ENCODE measurements around the gene PTPRU. TPM values are rescaled to one million over a fixed set of nuclear protein-coding genes. Genes with fewer than 3 reads are reported as not detected.
A peak's percentile ranks its signal among the peaks of the same experiment; 100 is the strongest.

The PTPRU gene
- total RNA-seq, 1 donor from 2014 or later: 19.0 TPM

DNA sequence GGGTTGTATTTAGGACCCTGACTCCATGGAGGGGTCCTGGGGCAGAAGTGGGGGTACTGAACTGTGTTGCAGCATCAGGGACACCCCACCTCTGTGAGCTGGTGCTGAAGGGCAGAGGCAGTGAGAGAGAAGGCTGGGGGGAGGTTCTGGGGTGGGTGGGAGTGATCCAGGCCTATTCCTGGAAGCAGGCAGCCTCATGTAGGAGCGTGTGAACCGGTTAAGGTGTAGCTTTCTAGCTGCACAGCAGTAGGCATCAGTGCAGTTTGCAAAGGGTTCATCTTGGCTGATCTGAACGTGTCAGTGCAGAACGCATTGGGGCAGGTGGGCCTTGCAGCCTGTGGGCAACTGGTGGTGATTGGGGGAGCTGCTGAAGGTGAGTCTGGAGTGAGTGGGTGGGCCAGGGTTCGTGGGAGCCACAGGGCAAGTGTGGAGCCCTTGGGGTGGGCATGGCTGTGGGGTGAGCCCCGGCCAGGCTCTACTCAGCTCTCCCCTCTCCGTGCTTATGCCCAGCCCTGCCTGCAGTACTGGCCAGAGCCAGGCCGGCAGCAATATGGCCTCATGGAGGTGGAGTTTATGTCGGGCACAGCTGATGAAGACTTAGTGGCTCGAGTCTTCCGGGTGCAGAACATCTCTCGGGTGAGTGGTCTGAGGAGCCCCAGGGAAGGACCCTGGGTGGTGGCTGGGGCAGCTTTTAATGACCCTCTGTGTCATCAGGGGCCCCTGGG is 86.7 kb downstream of the PTPRU start:
- H3K36me3 Mint-ChIP-seq (ENCODE audit: low read depth, unreplicated experiment): peaks cover 8% of the 10 kb centered on the region
- TF ChIP-seq, protein P1, sequence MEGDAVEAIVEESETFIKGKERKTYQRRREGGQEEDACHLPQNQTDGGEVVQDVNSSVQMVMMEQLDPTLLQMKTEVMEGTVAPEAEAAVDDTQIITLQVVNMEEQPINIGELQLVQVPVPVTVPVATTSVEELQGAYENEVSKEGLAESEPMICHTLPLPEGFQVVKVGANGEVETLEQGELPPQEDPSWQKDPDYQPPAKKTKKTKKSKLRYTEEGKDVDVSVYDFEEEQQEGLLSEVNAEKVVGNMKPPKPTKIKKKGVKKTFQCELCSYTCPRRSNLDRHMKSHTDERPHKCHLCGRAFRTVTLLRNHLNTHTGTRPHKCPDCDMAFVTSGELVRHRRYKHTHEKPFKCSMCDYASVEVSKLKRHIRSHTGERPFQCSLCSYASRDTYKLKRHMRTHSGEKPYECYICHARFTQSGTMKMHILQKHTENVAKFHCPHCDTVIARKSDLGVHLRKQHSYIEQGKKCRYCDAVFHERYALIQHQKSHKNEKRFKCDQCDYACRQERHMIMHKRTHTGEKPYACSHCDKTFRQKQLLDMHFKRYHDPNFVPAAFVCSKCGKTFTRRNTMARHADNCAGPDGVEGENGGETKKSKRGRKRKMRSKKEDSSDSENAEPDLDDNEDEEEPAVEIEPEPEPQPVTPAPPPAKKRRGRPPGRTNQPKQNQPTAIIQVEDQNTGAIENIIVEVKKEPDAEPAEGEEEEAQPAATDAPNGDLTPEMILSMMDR (IDR thresholded peaks at IDR 0.05; ENCODE audit: unreplicated experiment): no peak
- H3K4me3 Mint-ChIP-seq (ENCODE audit: unreplicated experiment): no peak overlapping the region
- no peak for DNase-seq (ENCODE audit: low spot score)
- no peak overlapping the region for H3K27ac Mint-ChIP-seq (ENCODE audit: unreplicated experiment)
- no peaks in the 10 kb centered on the region for H3K4me1 Mint-ChIP-seq (ENCODE audit: unreplicated experiment)
- H3K27me3 Mint-ChIP-seq (ENCODE audit: unreplicated experiment): peaks cover 11% of the 10 kb centered on the region
- no peaks in the 10 kb centered on the region for H3K9me3 Mint-ChIP-seq (ENCODE audit: unreplicated experiment)

DNA sequence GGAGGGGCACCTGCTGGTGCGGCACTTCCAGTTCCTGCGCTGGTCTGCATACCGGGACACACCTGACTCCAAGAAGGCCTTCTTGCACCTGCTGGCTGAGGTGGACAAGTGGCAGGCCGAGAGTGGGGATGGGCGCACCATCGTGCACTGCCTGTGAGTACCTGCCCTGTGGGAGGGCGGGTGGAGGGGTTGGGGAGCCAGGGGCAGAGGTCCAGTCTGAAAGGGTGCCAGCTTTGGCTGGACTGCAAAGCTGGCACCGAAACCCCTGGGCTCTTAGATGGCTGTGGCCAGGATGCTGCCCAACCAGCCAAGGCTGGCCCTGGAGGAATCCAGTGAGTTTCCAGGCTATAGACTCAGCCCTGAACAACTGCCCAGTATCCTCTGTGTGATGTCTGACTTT is 87.3 kb downstream of the PTPRU start:
- H3K4me3 Mint-ChIP-seq (ENCODE audit: unreplicated experiment): no peak overlapping the region
- no peaks in the 10 kb centered on the region for H3K4me1 Mint-ChIP-seq (ENCODE audit: unreplicated experiment)
- peaks cover 11% of the 10 kb centered on the region for H3K27me3 Mint-ChIP-seq (ENCODE audit: unreplicated experiment)
- H3K36me3 Mint-ChIP-seq (ENCODE audit: low read depth, unreplicated experiment): peaks cover 10% of the 10 kb centered on the region
- no peak for DNase-seq (ENCODE audit: low spot score)
- H3K27ac Mint-ChIP-seq (ENCODE audit: unreplicated experiment): no peak overlapping the region
- H3K9me3 Mint-ChIP-seq (ENCODE audit: unreplicated experiment): no peaks in the 10 kb centered on the region
- TF ChIP-seq, protein P1 (IDR thresholded peaks at IDR 0.05; ENCODE audit: unreplicated experiment): no peak

DNA sequence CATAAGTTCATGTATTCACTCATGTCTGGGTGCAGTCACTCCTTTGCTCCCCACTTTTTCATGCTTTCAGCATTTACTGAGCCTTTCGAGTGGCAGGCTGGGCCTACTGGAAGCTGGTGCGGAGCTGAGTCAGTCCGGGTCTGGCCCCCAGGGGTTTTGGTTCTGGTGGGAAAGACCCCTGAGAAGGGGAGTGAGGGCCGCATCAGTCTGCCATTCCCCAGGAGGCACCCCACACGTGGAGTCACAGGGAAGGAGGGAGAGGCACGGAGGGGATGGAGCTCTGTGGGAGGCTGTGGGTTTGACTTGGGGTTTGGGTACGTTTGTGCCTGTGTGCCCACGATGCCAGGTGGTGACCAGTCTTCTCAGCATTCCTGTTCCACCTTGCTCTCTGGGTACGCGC is 87.9 kb downstream of the PTPRU start:
- H3K27me3 Mint-ChIP-seq (ENCODE audit: unreplicated experiment): peaks cover 11% of the 10 kb centered on the region
- DNase-seq (ENCODE audit: low spot score): no peak
- H3K9me3 Mint-ChIP-seq (ENCODE audit: unreplicated experiment): no peaks in the 10 kb centered on the region
- H3K4me3 Mint-ChIP-seq (ENCODE audit: unreplicated experiment): no peak overlapping the region
- H3K27ac Mint-ChIP-seq (ENCODE audit: unreplicated experiment): no peak overlapping the region
- TF ChIP-seq, protein P1 (IDR thresholded peaks at IDR 0.05; ENCODE audit: unreplicated experiment): no peak
- no peaks in the 10 kb centered on the region for H3K4me1 Mint-ChIP-seq (ENCODE audit: unreplicated experiment)
- peaks cover 10% of the 10 kb centered on the region for H3K36me3 Mint-ChIP-seq (ENCODE audit: low read depth, unreplicated experiment)

DNA sequence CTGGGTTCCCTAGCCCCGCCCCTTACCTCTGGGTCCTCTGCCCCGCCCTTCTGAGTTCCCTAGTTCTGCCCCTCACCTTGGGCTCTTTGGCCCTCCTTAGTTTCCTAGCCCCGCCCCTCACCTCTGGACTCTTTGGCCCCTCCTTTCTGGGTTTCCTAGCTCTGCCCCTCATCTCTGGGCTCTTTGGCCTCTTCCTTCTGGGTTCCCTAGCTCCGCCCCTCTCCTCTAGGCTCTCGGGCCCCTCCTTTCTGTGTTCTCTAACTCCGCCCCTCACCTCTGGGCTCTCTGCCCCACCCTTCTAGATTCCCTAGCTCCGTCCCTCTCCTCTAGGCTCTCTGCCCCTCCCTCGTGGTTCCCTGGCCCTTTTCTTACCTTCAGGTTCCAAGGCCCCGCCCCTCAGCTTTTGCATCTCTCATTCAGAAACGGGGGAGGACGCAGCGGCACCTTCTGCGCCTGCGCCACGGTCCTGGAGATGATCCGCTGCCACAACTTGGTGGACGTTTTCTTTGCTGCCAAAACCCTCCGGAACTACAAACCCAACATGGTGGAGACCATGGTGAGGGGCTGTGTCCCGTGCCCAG is 88.5 kb downstream of the PTPRU start:
- Mint-ChIP-seq H3K27me3 (ENCODE audit: unreplicated experiment) (peaks cover 13% of the 10 kb centered on the region), H3K9me3 (ENCODE audit: unreplicated experiment) (no peaks in the 10 kb centered on the region), H3K27ac (ENCODE audit: unreplicated experiment) (no peak overlapping the region), H3K4me3 (ENCODE audit: unreplicated experiment) (peak overlapping the region; percentile 32), H3K36me3 (ENCODE audit: low read depth, unreplicated experiment) (peaks cover 10% of the 10 kb centered on the region), H3K4me1 (ENCODE audit: unreplicated experiment) (no peaks in the 10 kb centered on the region)
- DNase-seq (ENCODE audit: low spot score): peak; percentile 38
- TF ChIP-seq, protein P1 (IDR thresholded peaks at IDR 0.05; ENCODE audit: unreplicated experiment): no peak

DNA sequence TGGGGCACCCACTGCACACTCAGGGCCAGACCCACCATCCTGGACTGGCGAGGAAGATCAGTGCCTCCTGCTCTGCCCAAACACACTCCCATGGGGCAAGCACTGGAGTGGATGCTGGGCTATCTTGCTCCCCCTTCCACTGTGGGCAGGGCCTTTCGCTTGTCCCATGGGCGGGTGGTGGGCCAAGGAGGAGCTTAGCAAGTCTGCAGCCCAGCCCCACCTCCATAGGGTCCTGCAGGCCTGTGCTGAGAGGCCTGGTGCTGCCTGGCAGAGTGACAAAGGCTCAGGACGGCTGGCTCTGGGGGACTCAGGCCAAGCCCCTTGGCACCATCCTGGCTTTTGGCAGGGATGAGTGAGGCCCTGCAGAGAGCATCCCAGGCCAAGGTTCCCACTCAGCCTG is 89.4 kb downstream of the PTPRU start:
- Mint-ChIP-seq H3K4me1 (ENCODE audit: unreplicated experiment) (no peaks in the 10 kb centered on the region), H3K27ac (ENCODE audit: unreplicated experiment) (no peak overlapping the region), H3K4me3 (ENCODE audit: unreplicated experiment) (no peak overlapping the region), H3K9me3 (ENCODE audit: unreplicated experiment) (no peaks in the 10 kb centered on the region), H3K27me3 (ENCODE audit: unreplicated experiment) (peaks cover 13% of the 10 kb centered on the region), H3K36me3 (ENCODE audit: low read depth, unreplicated experiment) (peaks cover 10% of the 10 kb centered on the region)
- no peak for DNase-seq (ENCODE audit: low spot score)
- TF ChIP-seq, protein P1 (IDR thresholded peaks at IDR 0.05; ENCODE audit: unreplicated experiment): no peak

Measured in endothelial cell (in vitro differentiated cells).